GM12864 (cell line): ENCODE data around the gene GPBP1.

Source experiments
- DNase-seq: peaks from one replicate; pipeline ENCODE4 v3.0.0-alpha.2; 2011; ENCODE audit warnings: low read depth
- H3K4me3 ChIP-seq: 2 replicates; pipeline ENCODE4 v1.5.1; 2011; ENCODE audit warnings: mild to moderate bottlenecking, low read depth, low read length, control low read depth
- TF ChIP-seq, protein P1 (sequence below): IDR thresholded peaks from 2 replicates; pipeline ENCODE4 v1.5.1; 2011; ENCODE audit warnings: low read depth, mild to moderate bottlenecking, moderate library complexity, low read length, control low read depth, inconsistent platforms; ENCODE audit errors: missing control alignments

The GPBP1 gene, protein sequence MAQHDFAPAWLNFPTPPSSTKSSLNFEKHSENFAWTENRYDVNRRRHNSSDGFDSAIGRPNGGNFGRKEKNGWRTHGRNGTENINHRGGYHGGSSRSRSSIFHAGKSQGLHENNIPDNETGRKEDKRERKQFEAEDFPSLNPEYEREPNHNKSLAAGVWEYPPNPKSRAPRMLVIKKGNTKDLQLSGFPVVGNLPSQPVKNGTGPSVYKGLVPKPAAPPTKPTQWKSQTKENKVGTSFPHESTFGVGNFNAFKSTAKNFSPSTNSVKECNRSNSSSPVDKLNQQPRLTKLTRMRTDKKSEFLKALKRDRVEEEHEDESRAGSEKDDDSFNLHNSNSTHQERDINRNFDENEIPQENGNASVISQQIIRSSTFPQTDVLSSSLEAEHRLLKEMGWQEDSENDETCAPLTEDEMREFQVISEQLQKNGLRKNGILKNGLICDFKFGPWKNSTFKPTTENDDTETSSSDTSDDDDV

DNA sequence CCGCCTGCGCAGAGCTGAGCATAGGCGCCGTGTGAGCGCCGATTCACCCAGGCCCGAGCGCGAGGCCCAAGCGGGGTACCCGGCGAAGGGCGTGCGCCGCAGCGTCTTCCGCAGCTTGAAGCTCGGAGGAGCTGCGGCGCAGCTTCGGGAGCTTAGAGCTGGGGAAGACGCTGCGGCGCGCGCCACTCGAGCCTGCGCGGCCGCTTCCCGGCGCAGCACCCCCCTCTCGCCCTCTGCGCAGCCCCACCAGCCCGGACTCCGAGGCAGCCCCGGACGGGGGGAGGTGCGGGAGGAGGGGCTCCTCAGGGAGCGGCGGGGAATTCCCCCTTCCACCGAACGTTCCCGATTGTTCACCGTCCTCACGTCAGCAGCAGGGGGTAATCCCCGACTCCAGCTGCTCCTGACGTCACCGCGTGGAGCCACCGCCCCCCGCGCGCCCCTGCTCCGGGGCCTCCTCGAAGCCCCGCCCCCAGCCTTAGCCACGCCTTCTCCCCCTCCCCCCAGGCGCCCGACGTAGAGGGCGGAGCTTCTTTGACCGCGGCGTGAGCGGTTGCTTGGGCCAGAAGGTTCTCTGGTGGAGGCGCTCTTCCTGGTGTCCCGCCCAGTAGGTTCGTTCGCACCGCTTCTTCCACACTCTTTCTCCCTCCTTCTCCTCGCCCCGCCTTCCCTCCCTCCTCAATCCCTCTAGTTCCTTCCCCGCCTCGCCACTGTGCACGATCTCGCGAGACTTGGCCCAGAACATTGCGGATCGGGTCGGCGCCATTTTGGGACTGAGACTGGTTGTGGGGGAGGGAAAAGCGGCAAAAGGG lies at the start of gene GPBP1:
Gene GPBP1 (plus strand): TSS at position 741 of the 809 bp plus-strand sequence. CDS start 40,072 bp downstream, outside the sequence.
- peak within 1 kb of the TSS; percentile 92 for H3K4me3 ChIP-seq
- TF ChIP-seq, protein P1, sequence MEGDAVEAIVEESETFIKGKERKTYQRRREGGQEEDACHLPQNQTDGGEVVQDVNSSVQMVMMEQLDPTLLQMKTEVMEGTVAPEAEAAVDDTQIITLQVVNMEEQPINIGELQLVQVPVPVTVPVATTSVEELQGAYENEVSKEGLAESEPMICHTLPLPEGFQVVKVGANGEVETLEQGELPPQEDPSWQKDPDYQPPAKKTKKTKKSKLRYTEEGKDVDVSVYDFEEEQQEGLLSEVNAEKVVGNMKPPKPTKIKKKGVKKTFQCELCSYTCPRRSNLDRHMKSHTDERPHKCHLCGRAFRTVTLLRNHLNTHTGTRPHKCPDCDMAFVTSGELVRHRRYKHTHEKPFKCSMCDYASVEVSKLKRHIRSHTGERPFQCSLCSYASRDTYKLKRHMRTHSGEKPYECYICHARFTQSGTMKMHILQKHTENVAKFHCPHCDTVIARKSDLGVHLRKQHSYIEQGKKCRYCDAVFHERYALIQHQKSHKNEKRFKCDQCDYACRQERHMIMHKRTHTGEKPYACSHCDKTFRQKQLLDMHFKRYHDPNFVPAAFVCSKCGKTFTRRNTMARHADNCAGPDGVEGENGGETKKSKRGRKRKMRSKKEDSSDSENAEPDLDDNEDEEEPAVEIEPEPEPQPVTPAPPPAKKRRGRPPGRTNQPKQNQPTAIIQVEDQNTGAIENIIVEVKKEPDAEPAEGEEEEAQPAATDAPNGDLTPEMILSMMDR = no peak
- peak; percentile 96 for DNase-seq

DNA sequence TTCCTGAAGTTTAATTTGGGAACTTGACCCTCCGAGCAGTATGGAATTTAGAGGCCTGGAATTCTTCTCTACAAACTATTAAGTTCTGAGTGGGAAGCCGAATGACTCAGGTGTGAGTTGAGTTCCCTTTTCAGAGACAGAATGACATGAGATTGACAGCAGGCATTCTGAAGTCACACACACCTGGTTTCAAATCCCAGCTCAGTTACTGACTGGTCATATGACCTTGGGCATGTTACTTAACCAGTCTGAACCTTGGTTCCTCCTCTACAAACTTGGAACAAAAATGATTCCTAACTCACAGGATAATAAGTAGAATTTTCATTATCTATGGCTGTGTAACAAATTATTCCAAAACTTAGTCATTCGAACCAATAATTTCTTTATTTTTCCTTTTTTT lies 45.5 kb upstream of the GPBP1 start:
- no peak overlapping the region for H3K4me3 ChIP-seq
- TF ChIP-seq, protein P1 = no peak
- no peak for DNase-seq

DNA sequence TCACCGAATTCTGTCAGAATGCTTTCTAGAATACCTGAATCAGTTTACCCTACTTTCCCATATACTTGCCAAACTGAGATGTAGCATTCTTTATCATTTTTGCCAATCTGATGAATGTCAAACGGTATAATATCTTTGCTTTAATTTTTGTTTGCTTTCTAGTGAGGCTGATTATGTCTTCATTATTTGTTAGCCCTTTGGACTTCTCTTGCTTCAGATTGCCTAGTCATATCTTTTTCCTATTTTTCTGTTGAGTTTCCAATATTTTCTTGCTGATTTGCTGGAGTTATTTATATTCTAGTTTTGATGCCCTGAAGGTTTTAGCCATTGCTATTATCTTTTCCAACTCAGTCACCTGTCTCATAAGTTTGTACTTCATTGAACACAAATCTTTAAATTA lies 40.3 kb upstream of the GPBP1 start:
- H3K4me3 ChIP-seq = no peak overlapping the region
- DNase-seq = no peak
- TF ChIP-seq, protein P1 = no peak

DNA sequence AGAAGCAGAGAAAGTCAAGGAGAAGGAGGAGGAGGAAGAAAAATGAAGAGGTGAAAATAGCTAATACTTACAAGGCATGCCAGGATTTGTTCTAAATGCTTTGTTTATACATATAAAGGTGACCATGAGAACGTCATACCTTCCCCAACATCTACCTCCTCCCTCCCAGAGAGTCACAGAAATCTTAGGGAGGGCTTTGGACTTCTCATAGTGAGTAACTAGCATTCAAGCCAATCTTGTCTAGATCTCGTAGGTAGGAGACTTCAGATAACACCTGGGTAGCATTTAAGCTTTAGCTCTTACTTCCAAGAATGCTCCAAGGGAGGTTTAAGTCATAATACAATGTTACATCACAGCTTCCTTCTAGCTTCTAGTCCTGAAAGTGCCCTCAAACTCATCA lies 36.5 kb upstream of the GPBP1 start:
- no peak overlapping the region for H3K4me3 ChIP-seq
- TF ChIP-seq, protein P1 = no peak
- DNase-seq = no peak

DNA sequence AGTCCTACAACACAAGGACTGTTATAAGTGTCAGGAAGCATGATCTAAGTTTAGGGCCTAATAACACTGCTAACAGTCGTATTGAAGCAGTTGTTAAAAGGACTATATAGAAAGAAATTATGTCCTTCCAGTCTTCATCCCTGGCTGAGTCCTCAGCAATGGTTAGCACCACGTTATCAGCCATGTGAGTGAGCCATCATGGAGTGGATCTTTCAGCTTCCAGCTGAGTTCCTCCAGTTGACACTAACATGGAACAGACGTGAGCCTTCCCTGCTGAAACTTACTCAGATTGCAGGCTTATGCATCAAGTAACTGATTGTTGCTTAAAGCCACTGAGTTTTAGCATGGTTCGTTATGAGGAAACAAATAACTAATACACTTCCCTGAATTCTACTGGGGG lies 21.5 kb upstream of the GPBP1 start:
- TF ChIP-seq, protein P1 = no peak
- DNase-seq = no peak
- H3K4me3 ChIP-seq = no peak overlapping the region

DNA sequence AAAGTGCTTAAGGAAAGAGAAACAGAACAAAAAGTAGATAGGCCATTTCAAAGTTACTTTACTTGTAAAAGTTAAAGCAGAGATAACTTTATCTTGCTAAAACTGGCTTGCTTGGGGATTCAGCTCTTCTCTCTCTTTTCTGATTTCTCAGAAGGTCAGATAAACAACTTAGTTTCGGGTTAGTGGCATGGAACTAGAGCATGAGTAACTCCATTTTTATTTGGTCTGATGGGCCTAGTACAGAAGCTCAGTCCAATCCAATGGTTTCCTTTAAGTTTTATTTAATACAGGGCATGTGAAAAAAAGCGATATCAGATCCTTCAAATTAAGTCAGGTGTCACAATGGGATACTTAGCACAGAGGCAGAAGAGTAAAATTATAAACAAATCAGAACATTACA lies 18.8 kb upstream of the GPBP1 start:
- no peak for DNase-seq
- H3K4me3 ChIP-seq = no peak overlapping the region
- TF ChIP-seq, protein P1 = no peak
